Superior temporal gyrus (tissue), 1 donor: Measurements from ENCODE around the gene RNF220.

Experiments used
- DNase-seq: peaks from one replicate; pipeline ENCODE4 v3.0.0-alpha.2; 2016; ENCODE audit errors: extremely low spot score

The RNF220 gene

DNA sequence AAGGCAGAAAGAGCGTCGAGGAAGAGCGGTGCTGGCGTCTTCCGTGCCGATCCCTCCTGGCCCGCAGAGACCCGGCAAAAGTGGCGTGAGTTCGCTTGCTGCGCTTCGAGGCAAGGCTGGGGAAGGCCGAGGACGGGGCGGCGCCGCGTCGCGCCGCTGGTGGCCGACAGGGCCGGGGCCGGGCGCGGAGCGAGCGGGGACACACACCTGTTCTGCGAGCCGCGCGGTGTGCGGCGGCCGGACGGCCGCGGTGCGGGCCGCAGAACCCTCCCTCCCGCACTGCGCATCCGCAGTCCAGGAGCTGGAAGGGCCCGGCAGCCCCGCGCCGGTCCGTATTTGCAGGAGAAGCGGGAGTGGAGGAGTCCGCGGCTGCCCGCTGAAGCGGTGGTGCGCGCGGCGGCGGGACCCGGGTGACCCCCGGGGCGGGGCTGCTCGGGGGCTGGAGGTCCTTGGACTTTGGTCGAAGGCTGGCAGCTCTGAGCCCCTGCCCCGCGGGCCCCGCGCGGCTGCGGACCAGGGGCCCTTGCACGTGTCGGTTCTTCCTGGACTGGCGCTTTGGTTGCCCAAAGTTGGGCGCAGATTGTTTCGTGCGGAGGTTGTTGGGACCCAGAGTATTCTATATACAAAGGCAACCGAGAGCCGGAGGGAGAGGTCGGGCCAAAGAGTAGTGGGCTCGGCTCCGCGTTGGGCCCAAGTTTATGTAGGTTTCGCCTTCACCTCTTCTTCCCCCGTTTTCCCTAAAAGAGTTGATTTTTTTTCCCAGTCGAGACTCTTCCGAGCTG, 2.6 kb downstream of the RNF220 start:
- DNase-seq: no peak

DNA sequence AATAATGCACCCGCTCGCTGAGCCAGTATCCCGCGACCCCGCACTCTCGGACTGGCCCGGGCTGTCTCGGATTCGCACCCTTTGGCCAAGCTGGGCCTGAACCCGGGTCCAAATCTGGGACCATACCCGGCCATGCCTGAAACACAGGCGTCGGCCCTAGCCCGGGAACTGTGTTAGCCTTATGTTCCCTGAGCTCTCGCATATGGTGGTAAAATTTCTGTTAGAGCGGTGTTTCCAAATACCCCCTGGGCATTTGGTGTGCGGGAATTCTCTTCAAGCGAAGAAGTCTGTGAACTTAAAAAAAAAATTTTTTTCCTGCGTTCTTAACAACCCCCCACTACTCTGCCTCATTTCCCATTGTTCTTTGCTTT, 3.1 kb downstream of the RNF220 start:
- no peak for DNase-seq

DNA sequence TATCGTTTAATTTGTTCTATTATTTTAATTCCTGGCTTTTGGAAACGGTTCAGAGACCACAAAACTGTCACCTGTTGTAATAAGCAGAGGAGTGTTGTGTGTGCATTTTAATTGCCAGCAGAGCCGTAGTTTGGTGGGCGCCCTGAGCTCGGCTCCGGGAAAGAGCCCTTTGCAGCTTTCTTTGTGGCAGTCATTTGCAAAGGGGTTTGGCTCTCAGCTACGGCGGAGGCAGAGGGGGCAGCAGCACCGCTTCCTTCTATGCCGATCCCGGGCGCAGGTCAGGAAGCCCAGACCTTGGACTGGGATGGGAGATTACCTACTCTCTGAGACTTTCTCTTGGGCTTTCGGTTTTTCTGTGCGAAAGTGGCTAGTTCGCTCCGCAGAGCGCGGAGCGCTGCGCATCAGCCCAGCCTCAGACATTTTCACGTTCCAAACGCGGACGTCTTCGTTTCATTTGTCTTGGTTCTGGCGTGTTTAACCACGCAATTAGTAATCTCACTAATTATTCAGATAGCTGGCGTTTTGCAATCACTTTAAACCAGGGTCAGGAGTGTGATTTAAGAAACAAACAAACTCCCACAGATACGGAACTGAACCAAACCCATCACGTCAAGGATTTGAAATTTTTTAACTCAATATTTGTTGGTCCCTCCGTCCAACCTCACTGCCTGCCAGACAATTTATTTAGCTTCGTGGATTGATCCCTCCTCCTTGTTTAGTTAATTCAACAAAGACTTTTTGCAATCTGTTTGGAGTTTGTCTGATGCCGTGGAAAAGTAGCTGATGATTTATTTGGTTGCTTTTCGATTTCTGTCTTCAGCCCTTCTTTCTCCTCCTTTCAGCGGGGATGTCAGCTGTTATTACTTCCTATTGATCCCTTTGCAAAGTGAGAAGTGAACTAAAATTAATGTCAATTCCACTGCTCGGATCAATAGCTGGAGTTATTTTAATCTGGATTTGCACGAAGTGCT, 3.9 kb downstream of the RNF220 start:
- DNase-seq: peak; percentile 56

DNA sequence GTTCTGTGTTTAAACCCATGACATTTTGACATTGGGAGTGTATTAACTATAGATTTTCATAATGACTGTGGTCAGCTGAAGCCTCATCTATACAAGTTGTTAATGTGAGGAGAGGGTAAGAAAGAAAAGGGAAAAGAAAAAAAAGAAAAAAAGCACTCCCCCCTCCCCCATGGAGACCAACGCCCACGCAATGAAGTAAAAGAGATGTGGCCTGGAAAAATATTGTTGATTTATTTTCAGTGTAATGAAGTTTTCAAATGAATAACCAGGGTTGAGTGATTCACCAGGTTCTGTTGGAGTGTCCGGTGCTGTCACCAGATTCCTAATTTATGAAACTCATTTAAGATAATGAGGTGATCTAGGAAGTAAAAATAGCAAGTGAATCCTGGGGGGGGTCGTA, 4.7 kb downstream of the RNF220 start:
- no peak for DNase-seq

DNA sequence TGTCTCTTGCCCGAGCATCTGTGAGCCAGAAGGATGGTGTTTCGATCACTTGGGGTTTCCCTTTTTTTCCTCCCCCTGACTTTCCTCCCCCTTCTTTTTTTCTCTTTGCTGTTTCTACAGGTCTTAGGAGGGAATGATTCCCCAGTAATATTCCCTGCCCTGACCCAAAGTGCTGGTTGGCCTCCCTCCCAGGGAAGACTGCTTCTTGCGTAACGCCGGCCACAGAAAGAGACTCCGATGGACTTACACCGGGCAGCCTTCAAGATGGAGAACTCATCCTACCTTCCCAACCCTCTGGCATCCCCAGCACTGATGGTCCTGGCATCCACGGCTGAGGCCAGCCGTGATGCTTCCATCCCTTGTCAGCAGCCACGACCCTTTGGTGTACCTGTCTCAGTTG, 6.8 kb downstream of the RNF220 start:
- no peak for DNase-seq

DNA sequence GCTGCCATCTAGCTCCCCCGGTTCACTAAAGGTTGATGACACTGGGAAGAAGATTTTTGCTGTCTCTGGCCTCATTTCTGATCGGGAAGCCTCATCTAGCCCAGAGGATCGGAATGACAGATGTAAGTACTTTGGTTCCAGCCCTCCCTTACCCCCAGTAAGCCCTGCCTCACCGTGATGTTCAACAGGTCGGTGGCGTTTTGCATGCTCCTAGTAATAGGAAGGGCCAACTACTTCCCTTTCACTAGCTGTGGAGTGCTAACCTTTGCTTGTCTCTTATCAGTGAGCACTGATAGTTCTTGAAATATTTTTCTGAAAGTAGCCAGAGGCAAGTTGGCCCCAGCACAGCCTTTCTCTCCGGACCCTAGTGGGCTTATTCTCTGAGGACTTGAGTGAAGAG, 7.5 kb downstream of the RNF220 start:
- no peak for DNase-seq

DNA sequence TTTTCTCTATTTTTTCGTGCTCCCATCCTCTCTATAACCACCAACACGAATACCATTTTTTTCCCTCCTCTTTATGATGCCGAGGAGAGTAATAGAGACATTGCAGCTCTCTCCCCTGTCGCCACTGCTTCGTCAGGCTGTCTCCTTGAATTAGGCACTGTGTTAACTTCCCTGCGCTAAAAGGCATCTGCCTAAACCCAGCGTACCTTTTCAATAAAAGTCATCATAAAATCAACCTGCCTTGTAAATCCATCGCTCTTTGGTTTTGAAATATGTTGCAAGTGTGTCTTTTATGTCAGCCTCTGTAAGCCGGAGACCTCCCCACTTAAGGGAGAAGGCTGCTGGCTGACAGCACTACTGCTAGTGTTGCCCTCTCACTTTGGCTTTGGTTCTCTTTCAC, 8.7 kb downstream of the RNF220 start:
- DNase-seq: peak; percentile 30

DNA sequence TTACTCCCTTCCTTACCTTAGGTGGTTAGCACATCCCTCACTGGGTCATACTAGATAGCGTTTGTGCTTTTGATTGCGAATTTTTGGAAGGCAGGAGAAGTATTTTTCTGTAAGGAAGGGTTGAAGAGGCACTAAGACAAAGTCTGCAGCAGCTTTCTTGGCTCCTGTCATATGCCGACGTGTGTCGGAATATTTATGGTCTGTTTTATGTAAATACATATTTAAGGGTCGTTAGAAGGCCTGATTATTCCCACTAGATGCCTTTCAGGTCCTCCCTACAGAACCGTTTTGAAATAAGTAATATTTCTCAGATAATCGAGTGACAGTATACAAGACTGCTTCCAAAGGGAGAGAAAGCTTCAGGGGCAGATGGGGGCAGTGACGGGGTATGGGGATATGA, 10.0 kb downstream of the RNF220 start:
- DNase-seq: no peak

DNA sequence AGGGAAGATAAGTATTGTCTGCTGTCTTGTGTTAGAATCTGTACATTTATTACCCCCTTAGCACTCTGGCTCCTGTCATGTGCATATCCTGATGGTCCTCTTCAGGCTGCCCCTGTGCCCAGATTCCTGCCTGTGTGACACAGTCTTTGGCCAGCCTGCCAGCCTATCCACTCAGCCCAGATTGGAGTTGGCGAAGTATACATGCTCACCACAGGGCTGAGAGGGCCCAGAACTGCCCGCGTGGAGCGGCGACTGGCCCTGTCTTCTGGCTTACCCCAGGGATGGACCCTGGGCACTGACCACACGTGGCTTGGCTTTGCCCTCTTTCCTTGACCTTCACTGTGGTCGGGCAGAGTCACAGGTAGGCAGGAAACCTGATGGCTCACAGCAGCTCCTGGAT, 11.4 kb downstream of the RNF220 start:
- no peak for DNase-seq

DNA sequence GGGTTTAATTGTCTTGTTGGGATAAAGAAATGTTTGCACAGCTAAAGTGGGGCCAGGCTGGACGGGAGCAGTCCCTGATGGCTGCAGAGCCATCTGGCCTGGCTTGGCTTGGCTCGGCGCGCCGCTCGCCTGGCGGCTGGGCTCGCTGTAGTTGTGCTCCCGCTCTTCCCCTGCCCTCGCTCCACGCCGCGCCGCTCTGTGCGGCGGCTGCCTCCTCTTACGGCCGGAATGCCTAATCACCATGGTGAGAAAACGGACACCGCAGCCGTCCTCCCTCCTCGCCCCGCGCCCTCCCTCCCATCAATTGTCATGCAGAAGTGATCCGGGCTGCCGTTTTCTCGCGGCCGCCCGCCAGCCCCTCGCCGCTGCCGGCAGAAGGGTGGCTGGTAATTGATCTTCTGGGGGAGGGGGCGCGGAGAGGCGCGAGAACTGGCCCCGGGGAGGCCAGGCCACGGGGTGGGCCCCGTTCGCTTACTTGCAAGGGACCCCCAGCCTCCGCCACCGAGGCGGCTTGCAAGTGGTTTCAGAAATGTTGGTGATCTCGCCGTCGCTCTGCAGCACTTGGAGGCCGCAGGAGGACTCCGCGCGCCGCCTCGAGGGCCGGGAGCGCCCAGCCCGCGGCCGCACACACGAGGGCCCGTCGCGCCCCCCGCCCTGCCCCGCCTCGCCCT, 12.4 kb downstream of the RNF220 start:
- peak; percentile 76 for DNase-seq

DNA sequence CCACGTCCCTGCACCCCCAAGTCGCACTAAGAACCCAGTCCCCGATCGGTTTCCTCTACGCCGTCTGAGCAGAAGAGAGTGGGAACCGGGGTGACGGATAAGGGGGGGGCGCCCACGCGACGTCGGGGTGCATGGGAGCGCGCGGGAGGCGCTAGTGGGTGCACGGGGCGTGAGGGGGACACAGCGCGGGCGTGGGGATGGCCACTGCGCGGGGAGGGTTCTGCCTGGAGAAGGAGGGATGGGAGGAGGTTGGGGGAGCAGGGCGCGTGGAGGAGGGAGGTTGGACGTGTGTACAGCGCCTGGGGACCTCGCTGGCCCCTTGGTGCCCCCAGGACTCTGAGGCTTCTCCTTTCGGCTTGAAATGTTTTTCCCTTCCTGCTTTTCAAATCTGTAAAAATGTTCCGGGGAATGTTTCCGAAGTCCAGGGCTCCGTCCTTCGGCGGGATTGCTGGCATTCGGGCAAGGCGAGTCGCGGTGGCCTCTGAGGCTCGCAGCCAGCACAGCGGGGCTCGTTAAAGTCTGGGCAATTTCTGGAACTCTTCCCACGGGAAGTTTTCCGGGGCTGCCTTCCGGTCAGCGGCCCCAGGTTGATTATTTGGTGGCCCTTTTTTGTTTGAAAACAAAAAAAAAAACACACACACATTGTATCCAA, 13.1 kb downstream of the RNF220 start:
- DNase-seq: peak; percentile 37

DNA sequence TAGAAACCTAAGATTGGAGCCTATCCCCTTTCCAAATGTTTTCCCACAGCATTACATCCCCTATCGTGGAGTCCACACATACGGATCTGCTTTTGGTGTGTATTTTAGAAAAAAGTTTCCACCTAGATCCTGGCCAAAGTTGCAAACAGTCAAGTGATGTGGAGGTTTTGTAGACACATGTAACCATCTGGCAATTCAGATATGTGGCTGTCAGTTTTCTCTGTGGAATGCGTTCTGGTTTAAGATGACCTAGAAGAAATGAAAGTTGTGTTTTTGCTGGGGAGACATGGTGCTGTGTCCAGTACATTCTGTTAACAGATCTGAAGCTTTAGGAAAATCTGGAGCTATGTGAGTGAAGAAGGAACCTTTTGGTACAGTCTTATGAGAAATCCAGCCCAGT, 14.8 kb downstream of the RNF220 start:
- no peak for DNase-seq

DNA sequence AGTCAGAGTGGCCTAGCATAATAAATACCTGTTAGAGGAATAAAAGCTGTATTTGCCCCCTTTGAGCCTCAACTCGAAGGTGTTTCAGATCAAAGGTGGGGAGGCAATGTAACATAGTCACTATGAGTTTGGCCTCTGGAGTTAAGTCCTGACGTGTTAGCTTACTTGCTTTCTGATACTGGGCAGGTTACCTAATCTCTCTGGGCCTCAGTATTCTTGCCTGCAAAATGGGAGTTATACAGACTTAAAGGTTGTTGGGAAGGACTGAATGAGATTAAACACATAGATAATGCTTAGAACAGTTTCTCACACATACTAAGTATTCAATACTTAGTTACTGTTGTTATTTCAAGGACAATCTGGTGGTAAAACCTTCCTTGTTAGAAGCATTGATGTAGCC, 15.5 kb downstream of the RNF220 start:
- no peak for DNase-seq

DNA sequence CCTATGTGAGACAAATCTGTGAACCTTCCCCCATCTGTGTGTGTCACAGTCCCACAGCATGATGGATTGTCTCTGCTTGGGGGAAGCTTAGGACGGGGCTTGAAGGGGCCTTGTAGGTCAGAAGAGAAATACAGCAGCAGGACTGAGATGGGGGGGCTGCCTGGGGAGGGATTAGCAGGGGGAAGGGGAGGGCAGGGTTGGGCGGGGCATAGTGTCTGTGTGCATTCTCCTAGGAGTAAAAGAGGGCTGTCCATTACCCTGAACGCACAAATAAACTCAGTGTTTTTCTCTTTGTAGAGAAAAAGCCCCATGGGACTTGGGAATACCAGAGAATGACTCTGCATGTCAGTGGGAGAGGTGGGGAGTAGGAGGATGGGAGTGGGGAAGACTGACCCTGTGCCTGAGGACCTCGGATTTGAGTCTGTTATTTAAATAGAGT, 16.4 kb downstream of the RNF220 start:
- DNase-seq: no peak

DNA sequence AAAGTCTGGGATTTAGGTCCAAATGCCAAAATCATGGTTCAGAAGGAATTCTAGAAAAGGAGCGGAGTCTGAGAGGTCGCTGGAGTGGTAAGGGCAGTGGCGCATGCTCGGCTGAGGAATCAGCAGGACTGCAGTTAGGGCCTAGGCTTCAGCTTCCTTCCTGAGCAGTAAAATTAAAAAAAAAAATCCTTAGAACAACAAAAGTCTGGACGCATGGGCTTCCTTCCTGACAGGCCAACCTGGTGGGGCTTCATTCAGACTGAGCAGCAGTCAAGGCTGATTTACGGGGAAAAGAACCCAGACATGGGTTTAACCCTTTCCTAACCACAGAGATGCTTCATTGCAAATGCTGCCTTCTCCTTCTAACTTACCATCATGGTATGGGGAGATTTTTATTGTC, 17.1 kb downstream of the RNF220 start:
- no peak for DNase-seq

DNA sequence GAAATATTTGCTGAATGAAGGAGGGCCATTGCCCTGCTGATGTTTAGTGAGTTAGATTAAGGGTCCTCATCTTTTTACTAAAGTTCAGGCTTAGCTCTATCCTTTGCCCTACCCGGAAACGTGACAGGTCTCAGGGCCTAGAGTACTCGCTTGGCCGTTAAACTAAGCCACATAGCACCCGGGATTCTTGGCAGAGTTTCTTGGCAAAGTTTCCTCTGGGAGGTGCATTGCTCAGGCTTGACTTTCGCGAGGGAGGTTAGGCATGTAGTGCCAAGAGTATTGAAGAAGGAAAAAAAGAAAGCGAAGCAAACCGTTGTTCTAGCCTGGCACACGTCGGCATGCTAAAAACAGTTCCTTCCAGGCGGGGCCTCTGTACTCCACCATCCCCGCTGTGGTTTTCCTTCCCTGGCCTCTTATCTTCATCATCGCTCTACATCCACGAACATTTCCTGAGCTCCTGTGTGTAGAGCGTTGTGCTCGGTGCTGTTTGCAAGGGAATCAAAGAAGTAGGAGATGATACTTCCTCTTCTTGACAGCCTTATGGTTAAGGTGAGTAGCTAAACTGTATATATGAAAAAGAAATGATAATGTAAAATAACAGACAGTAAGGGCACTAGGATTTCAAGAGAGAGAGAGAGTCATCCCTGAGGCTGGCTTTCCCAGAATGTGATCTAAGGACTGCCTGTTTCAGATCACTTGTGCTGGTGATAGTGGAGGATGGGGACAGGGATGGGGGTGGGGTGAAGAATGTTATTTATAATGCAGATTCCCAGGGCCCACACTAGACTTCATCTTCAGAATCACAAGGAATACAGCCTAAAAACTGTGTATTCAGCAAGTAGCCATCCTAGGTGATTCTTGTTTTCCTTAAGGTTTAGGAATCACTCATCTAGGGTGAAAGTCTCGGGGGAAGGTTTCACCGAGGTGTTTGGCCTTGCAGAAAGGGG, 18.8 kb downstream of the RNF220 start:
- peak; percentile 58 for DNase-seq

DNA sequence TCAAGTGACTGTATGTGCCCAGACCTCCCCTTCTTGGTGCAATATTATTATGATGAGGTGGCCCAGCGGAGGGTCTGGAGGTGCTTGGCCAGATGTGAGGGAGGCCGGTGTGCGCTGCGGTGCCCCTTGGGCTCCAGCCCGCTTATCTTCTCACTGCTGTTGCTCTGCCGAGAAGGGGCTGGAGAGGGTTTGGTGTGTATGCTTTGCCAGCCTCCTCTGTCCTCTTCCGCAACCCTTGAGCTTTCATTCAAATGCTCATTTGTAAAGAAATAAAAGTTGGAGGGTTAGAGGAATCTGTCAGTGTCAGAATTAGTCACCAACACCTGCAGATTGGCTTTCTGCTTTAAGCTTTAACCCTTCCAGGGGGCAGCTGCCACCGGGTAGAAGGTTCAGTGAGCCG, 19.7 kb downstream of the RNF220 start:
- no peak for DNase-seq

DNA sequence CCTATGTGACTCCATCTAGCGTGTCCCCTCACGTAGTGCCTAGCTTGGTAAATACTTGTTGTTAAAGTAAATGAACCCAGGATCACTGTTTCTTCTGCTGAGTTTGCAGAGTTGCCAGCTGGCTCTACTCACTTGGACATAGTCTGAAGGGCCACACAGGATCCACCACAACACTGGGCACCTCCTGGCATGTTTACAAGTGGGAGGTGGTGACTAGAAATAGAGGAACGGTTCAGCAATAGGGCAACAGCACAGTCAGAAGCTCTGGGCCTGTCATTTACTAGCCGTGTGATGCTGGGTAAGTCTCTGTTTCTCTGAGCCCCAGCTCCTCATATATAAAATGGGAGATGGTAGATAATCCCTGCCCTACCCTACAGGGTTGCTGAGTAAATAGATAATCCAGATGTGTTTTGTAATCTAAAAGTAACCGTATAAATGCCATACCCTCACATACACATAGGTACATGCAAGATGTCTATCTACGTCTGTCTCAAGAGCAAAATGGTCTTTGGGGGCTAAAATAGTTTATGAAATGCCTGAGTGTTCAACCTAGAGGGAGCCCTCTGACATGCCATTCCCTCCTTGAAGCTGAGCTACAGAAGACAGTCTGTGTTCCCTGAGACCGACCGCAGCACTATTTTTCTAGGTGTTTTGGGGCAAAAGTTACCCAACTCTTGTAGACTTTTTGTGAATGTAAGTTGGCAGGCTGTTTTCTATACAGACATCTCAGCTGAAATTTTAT, 20.5 kb downstream of the RNF220 start:
- DNase-seq: peak; percentile 31

DNA sequence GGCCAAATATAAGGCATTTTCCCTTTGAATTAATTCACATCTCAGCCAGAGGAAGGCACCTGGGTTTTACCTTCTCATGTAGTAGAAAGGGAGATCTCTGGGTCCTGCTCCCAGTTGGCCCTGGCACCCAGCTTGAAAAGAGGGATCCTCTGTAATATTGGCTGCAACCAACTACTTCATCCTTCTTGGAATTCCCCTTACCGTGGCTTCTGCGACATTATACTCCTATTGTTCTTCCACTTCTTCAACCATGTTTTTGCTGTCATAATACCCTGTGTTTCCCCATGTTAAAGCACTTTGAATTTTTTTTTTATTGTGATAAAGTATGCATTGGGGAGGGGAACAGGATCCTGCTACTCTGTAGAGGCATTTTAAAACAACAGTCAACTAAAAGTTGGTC, 26.8 kb downstream of the RNF220 start:
- no peak for DNase-seq

DNA sequence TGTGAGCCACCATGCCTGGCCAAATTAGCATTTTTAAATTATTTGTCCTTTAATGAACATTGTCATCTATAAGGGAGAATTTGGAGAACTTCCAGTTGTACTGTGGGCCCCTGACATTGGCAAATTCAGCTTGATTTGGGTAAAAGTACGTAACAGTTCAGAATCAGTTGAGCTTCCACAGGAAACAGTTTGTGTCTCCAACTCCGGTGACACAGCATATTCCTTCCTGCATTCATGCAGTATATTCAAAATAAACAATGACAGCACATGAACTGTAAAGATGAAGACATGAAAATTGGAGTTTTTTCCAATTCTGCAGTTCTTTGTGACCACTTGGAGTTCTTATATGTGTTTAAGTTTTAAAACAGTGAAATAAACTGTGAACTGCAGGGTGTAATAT, 28.2 kb downstream of the RNF220 start:
- DNase-seq: no peak
